SU-DHL-6 (cell line): ENCODE measurements around the gene CMSS1.

Experiments used
- CTCF ChIP-seq: fragments of 200-600 bp; sonication (generic); IDR thresholded peaks from one replicate; pipeline ENCODE4 v1.5.1; 2017; ENCODE audit warnings: antibody characterized with exemption, mild to moderate bottlenecking, low read length, moderate library complexity; ENCODE audit not compliant: insufficient read depth, poor library complexity, severe bottlenecking
- EZH2phosphoT487 ChIP-seq: fragments of 200-600 bp; sonication (generic), shearing (Covaris generic); conservative IDR thresholded peaks from 2 replicates; pipeline ENCODE4 v1.6.1; 2018; ENCODE audit warnings: mild to moderate bottlenecking, antibody characterized with exemption, low read length, moderate library complexity, mixed read lengths

GRCh38 chr3:99885851-99886250 is 68.2 kb downstream of the CMSS1 start:
- TF ChIP-seq CTCF: no peak
- no peak for TF ChIP-seq EZH2phosphoT487
